ENCODE data around the gene GALNT13. TPM values are rescaled to one million over a fixed set of nuclear protein-coding genes. Genes with fewer than 3 reads are reported as not detected.

GALNT13 gene
- total and polyA plus RNA-seq, 2 of the 13 experiments (the other 11 are each of a cell fraction or from before 2014, with no cell fraction given) = 1.3 to 5.0 TPM

GRCh38 chr2:154447727-154448418 is 576.2 kb downstream of the GALNT13 start (continued):
- TF ChIP-seq FOXJ3 (CRISPR knock-in tag; IDR thresholded peaks at IDR 0.05; ENCODE audit: borderline replicate concordance) (peak; percentile 70; the same call in 1 of the 2 replicates), ZBTB2 (CRISPR knock-in tag; IDR thresholded peaks at IDR 0.05; ENCODE audit: low read depth) (no peak), TBL1XR1 (IDR thresholded peaks at IDR 0.05; ENCODE audit: borderline replicate concordance, low read length, partially characterized antibody) (no peak), ARHGAP35 (CRISPR knock-in tag; IDR thresholded peaks at IDR 0.05; ENCODE audit: borderline replicate concordance) (no peak), ZNF251 (CRISPR knock-in tag; IDR thresholded peaks at IDR 0.05) (no peak), CREBL2 (CRISPR knock-in tag; IDR thresholded peaks at IDR 0.05; ENCODE audit: borderline replicate concordance) (no peak), ZNF850 (CRISPR knock-in tag; conservative IDR thresholded peaks at IDR 0.05) (0 out of 2 replicates have a peak, but pooled peaks have one; percentile 9), SMAD1 (CRISPR knock-in tag; IDR thresholded peaks at IDR 0.05; ENCODE audit: borderline replicate concordance, low read depth) (no peak), HOXA5 (CRISPR knock-in tag; IDR thresholded peaks at IDR 0.05) (no peak), PRMT3 (CRISPR knock-in tag; IDR thresholded peaks at IDR 0.05; ENCODE audit: borderline replicate concordance, low read depth) (no peak), LBX2 (CRISPR knock-in tag; IDR thresholded peaks at IDR 0.05; ENCODE audit: borderline replicate concordance) (no peak), RNF219 (CRISPR knock-in tag; IDR thresholded peaks at IDR 0.05) (no peak), ZMAT5 (CRISPR knock-in tag; IDR thresholded peaks at IDR 0.05; ENCODE audit: borderline replicate concordance, low read depth) (no peak), FOXK2 (IDR thresholded peaks at IDR 0.05) (no peak), SRF (IDR thresholded peaks at IDR 0.05; ENCODE audit: low read depth, low read length) (peak; percentile 98), ZNF292 (CRISPR knock-in tag; IDR thresholded peaks at IDR 0.05; ENCODE audit: borderline replicate concordance, low read depth) (0 out of 2 replicates have a peak, but pooled peaks have one; percentile 18), ZNF382 (CRISPR knock-in tag; IDR thresholded peaks at IDR 0.05; ENCODE audit: borderline replicate concordance) (no peak), KLF6 (CRISPR knock-in tag; IDR thresholded peaks at IDR 0.05) (no peak), ETV6 (CRISPR knock-in tag; conservative IDR thresholded peaks at IDR 0.05) (no peak), PRDM15 (CRISPR knock-in tag; IDR thresholded peaks at IDR 0.05) (no peak), ZNF460 (CRISPR knock-in tag; IDR thresholded peaks at IDR 0.05; ENCODE audit: borderline replicate concordance) (no peak)
